Stimulated activated CD8-positive, alpha-beta memory T cell treated with anti-CD3 and anti-CD28 coated beads, Interleukin-4, amount 100 ng/mL, for 4 hours (primary cell): Measurements from ENCODE around the gene DCAF17.
"Not testable (repeated sequence)": the region's sequence is repeated elsewhere in the genome, so short reads cannot be mapped to it uniquely, and the experiment has no call there.

Experiments used
- DNase-seq, 2 donors: peaks; one replicate each; pipeline ENCODE4 v3.0.0-alpha.2; 2020; ENCODE audit warnings: low read depth in 2 of 2, low spot score in 1 of 2

Gene DCAF17

DNA sequence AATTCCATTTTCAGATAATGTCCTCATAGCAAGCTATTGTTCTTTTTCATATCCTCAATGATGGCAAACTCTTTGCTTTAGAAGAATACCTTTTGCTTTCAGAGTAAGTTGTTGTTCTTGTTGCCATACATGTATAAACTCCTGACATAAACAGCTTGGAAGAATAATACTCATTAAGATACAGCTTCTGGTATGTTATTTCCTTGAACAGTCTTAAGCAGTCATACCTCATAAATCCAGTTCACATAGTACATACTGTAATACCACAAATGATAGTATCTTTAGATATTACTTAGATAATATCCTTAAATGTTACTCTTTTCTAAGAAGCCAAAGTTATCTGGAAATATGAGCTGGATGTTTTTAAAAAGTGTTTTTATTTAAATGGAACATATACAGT, 23.4 kb upstream of the DCAF17 start:
- DNase-seq, result no peak

DNA sequence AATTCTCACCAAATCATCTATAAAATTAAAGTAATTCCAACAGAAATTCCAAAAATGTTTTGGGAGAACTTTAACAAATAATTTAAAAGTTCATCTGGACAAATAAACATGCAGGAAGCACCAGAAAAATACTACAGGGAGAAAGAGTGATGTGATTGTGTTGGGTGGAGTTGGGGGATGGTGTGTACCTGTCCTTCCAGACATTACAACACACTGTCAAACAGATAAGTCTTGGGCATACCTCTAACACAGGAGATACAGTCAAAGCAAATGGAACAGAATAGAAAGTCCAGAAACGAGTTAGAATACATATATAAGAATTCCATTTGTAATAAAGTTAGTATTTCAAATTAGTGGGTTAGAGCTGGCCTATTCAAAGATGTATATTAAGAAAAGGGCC, 22.8 kb upstream of the DCAF17 start:
- no peak for DNase-seq

DNA sequence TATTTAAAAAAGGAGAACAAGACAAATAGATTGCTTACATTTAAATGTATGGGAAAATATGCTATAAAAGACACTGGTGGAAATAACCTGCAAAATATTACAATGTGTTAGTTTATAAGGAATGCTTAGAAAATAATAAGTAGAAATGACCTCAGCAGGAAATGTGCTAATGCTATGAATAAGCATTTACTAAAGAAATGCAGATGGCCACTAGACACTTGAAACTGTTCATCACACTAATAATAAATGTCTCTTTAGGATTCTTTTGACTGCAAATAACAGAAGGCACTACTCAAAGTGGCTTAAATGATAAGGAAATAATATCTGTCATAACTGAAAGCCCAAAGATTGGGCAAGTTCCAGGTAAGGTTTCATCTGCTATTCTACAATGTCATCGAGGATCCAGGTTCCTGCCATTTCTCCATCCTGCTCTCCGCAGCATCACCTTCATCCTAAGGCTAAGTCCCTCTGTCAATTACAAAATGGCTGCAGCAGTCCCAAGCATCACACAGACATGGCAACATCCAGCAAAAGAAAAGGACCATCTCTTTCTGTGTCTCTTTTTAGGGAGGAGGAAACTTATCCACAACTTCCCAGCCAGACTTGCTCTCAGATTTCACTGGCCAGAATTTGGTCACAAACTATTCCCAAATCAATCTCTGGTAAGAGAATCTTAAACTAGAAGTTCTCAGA, 22.1 kb upstream of the DCAF17 start:
- DNase-seq, result no peak

DNA sequence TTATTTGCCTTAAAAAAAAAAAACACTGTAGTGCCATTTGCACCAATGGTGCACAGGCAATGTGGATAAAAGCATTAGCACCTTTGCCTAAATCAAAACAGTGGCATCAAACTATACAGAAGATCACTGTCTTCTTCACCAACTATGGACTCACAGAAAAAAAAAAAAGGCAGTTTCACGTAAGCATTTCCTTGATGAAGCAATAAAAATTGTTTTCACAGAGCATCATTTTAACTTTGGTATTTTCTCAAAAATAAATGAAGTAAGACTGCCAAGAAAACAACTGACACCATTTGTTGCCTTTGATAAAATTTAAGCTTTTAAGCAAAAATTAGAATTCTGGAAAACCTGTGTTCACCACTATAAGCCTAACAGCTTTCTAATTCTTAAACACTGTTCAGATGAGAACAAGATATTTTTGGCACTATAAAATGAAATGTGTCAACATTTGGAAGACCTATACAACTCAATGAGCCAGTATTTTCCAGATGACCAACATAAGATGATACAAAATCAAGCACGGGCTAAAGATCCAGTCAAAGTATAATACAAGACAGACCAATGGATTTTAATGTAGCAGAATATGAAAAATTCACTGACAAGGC, 21.4 kb upstream of the DCAF17 start:
- no peak for DNase-seq

DNA sequence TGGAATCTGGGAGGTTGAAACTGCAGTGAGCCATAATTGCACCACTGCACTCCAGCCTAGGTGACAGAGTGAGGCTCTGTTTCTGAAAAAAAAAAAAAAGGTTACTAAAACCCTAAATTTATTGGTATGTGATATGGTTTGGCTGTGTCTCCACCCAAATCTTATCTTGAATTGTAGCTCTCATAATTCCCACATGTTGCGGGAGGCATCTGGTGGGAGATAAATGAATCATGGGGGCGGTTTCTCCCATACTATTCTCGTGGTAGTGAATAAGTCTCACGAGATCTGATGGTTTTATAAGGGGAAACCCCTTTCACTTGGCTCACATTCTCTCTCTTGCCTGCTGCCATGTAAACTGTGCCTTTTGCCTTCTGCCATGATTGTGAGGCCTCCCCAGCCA, 19.4 kb upstream of the DCAF17 start:
- DNase-seq, result not testable (repeated sequence)

DNA sequence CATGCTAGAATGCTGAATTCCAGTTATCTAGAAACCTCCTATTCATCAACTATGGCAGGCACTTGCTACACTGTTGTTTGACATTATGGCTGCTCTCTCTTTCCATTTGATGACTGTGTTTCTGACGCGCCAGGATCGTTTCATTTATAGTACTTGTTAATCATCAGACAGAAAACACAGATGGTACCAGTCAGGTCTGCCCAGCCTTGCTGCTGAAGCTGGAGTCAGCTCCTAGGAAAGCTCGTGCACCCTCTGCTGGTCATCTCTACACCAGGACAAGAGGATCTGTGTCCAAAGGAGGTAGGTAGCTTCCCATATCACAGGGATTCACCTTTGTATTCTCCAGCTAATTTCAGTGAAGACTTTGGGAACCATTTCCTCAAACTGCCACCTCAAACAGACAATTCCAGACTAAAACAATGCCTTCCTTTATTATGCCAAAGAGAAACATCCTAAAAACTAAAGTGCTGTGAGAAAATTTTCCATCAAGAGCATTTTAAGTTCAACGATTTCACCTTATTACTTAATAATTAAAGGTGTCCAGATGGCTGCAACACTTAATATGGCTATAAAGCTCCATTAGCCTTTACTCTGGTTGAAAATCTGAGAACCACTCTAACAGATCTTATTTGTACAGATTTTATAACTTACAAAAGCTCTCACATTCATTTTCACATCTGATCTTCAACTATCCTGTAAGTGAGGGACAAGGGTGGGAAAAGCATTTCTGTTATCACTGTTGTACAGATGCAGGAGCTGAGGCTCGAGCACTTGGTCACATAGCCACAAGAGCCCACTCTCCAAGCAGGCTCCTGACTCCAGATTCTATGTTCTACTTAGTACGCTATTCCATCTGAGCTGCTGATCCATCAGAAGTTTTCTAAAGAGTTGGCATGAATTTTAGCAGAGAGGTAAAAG, 17.8 kb upstream of the DCAF17 start:
- peak; percentile 48 to 50 for DNase-seq

DNA sequence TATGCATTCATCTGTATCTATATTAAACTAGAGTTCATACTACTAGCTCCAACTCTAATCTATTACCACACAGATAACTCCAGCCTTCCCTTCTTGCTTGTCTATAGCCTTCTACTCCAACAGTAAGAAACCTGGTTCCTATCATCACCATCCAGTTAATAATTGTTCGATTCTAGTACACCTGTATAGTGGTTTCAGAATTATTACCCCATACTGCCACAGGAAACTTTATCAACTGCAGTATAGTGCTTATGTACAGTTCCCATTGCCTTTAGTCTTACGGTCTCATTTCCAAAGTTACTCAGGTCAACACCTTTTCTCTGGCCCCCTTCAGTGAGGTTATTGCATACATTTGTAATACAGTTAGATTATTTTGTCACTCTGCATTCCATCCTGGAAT, 14.7 kb upstream of the DCAF17 start:
- DNase-seq, result no peak

DNA sequence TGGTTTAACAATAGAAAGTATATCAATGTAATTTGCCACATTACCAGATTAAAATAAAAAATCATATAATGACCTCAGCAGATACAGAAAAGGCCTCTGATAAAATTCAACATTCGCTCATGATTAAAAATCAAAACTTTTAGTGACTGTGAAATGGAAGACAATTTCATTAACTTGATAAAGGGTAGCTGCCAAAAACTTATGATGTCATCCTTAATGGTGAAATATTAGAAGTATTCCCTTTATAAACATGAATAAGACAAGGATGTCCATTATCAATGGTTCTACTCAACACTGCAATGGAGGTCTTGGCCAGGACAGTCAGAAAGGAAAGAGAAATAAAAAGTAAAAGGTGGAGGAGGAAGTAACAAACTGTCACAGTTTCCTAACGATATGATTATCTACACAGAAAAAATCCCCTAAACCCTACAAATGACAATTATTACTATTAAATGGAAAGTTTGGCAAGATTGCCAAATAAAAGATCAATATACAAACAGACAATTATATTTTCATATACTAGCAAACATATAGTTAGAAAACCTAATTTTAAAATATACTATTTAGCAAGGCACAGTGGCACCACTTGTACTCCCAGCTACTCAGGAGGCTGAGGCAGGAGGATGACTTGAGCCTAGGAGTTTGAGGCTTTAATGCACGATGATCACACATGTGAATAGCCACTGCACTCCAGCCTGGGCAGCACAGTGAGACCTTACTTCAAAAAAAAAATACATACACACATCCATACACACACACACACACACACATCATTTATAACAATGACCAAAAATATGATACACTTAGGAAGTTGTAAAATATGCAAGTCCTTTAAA, 13.1 kb upstream of the DCAF17 start:
- no peak for DNase-seq

DNA sequence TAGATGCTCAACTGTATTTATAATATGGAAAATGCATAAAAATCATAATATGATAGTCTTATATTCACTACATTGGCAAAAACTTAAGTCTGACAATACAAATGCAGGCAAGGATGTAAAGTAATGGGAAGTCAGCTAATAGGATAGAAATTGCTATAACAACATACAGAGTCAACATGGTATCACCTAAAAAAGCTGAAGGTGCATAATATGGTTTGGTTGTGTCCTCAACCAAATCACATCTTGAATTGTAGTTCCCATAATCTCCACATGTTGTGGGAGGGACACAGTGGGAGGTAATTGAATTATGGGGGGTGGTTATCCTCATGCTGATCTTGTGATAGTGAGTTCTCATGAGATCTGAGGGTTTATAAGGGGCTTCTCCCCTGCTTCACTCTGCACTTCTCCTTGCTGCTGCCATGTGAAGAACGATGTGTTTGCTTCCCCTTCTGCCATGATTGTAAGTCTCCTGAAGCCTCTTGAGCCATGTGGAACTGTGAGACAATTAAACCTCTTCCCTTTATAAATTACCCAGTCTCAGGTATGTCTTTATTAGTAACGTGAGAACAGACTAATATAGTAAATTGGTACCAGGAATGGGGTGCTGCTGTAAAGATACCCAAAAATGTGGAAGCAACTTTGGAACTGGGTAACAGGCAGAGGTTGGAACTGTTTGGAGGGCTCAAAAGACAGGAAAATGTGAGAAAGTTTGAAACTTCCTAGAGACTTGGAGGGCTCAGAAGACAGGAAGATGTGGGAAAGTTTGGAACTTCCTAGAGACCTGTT, 11.1 kb upstream of the DCAF17 start:
- not testable (repeated sequence) for DNase-seq

DNA sequence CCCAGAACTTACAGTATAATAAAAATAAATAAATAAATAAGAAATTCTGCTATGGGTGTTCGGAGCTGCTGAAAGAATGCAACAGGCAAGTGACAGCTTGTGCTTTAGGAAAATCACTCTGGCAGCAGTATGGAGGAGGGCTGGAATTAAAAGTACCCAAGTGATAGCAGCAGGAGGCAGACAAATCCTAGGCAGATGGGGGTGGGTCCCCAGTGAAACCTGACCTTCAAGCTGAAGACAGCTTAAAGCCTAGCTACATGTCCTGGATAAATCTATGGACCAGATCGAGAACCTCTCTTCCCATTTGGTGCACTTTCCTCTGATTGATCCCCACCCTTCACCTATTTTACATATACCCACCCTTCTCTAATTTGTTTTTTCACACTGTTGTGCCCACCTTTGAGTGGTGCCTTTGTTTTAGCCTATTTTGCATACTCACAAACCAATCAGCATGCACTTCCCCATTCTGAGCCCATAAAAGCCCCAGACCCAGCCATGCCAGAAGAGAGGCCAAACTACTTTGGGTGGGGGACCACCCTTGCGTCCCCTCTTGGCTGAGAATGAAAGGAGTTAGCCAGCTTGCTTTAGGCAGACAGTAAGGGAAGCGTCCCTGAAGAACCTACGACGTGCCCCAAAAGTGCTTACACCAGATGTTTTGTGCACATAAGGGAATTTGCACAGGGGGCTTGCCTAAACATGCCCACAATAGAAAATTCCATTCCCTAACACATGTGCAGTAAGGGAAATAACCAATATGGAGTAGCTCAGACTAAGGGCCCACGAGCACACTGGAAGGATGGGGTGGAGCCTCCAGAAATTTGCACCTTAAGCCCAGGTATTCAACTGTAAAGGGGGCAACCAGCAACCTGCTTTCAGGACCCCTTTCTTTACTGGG, 3.3 kb upstream of the DCAF17 start:
- no peak for DNase-seq

DNA sequence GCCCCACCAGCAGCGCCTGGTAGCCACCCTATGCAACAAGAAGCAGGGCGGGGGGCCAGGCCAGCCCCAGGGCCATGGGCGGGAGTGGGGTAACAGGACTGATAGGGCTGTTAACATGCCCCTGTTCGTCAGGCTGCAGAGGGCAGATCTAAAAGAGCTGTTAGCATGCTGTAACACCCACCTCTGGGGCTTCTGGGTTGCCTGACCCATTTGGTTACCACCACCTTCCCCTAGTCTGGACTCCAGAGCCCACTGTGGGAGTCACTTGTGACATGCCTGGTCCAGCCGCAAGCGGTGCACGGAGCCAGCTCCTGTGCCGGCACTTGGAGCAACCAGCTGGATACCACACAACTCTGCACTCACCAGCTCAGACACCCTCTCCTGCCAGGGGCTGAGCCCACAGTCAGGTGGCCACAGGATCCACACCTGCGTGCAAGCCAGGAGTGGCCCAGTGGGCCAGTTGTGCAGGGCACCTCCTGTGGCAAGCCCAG, 2.3 kb upstream of the DCAF17 start:
- DNase-seq, result no peak

DNA sequence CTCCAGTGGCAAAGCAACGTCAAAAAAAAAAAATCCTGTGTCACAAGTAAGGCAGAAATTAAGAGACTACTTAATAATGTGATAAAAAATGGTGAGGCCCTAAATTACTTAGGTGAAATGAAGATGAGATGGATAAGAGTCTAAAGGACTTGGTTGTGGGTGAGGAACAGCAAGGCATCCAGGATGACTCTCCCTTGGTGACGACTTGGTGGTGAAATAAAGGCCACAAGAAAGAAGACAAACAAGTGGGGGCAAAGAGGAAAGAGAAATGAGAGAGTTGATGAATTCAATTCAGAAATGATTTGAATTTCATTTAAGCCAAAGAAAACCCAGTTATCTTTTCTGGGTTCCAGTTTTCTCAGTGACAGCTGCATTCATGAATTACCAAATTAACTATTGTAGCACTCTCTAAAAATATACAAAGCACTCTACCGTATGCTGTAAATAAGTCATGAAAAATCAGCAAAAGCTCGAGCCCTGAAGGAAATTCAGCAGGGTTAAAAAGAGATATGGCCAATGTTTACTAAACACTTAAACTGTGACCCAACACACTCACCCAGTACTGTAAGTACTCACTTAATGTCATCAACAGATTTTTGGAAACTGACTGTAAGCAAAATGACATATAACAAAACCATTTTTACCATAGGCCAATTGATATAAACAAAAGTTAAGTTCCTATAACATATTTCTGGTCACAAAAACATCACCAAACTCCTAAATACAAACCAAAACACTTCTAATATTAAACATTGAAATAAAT, 1.6 kb upstream of the DCAF17 start:
- no peak for DNase-seq

DNA sequence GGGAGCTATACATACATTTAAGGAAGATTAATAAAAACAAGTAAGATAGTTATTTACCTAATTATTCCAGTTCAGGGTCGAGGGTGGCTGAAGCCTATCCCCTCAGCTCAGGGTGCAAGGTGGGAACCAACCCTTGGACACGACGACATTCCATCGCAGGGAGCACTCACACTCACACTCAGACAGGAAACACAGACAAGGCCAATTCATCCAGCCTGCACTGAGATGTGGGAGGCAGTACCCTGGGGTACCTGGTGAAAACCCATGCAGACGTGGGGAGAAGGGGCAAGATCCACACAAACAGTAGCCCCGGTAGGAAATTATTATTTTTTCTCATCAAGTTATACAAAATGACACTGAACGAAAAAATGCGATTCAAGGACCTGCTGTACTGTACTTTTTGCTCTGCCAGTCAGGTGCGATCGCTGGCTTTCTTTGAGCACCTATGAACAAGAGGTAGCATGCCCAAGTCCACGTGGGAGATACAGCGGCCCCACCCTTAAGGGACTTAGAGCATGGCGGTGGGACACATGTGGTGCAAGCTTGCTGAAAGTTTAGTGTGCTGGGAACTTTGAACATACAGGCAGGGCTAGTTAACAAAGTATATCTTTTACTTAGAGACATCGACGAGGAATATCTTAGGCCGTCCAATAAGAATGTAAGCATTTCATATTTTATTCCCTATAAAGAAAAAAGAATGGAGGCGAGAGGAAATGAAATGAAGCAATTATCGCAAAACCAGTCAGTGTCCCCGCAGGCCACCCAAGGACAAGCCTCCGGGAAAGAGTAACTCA, 860 bp upstream of the DCAF17 start:
- DNase-seq, result peak in 1 of 2 donors; percentile 24

DNA sequence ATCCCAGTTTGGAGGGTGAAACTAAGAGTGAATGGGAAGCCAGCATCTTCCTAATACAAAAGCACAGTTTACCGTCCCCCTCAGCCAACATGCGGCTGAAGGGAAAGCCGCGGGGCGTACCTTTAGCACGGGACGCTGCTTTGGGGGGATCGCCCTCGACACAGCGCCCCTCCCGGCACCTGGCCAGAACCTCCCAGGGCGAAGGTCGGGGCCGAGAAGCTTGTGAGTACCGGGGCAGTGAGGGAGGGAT, 338 bp upstream of the DCAF17 start, which contains the start of gene METTL8:
TSS of gene METTL8 (minus strand) at position 228 of the 250 bp plus-strand sequence. CDS start 41,805 bp downstream, outside the sequence.
- no peak for DNase-seq

DNA sequence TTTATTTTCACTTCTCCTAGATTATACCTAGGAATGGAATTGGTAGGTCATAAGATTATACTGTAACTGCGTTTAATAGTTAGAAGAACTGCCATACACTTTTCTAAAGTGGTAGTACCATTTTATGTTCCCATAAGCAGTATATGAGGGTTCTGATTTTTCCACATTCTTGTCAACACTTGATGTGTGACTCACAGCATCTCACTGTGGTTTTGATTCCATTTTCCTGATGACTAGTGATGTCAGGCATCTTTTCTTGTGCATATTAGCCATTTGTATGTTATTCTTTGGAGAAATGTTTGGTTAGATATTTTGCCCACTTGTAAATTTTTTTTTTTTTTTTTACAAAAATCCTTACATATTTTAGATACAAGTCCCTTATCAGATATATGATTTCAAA, 2.3 kb downstream of the DCAF17 start:
- no peak for DNase-seq

DNA sequence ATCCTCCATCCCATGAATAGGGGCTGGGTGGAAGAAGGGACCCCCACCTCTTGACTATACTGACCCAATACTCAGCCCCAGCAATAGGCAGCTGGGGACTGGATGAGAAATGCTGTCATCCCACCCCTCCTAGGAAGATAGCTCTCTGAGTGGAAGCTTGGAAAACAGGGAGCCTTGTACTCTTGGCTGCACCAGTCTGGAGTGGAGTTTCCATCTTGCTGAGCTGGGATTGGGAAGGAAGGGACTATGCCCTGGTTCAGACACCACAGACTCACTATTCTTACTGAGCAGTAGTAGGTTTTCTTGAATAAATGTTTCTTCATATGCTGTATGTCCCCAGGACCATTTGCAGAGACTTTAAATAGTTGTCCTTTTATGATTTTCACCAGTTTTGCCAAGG, 7.4 kb downstream of the DCAF17 start:
- no peak for DNase-seq

DNA sequence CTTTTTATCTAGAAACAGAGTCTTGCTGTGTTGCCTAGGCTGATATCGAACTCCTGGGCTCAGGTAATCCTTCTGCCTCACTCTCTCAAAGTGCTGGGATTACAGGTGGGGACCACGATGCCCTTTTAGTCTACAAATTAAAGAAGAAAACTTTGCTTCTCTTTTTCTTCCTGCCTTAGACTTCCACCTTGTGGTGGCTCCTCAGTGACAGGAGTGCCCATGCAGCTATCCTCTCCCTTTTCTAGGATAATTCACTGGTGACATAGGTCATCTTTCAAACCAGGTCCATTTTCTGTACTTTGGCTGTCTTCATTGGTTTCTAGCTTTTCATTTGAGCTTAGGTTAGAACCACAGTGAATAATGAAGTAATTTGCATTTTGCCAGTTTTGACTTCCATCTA, 13.6 kb downstream of the DCAF17 start:
- DNase-seq, result no peak

DNA sequence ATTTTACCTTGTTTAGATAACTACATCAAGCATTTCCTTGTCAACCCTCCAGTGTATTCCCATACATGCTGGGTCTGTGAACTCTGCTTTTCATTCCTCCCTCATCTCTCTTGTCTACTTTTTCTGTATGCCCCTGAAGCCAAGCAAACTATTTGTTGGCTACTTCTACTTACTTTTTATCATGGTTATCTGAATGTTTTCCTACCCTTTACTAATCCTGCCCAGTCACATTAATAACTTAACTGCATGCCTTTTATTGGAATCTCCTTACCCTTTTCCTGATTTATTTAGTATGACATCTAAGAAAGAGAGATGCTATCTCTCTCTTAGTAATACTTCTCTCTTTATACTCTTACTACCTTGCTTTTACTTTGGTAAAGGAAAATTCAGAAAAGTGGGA, 17.0 kb downstream of the DCAF17 start:
- DNase-seq, result no peak
